ENCODE data around the gene DSCAM. TPM values are rescaled to one million over a fixed set of nuclear protein-coding genes. Genes with fewer than 3 reads are reported as not detected.

DSCAM gene
- total and polyA plus RNA-seq, 4 donors: 0.02 to 0.25 (median 0.09) TPM

- ATAC-seq (ENCODE audit: insufficient read depth, low FRiP score): no peak
- Histone ChIP-seq H3K9me3 (ENCODE audit: control insufficient read depth in 4 of 4, insufficient read depth in 3 of 4, low read length in 3 of 4) (no peaks in the 10 kb centered on the region), H3K9ac (ENCODE audit: insufficient read depth in 1 of 2, low read length in 2 of 2) (no peak overlapping the region), H3K36me3 (ENCODE audit: control insufficient read depth in 4 of 4, insufficient read depth in 4 of 4, low read length in 4 of 4) (no peaks in the 10 kb centered on the region), H3K4me3 (no peak overlapping the region), H3K27me3 (ENCODE audit: control insufficient read depth in 3 of 3, insufficient read depth in 3 of 3, low read length in 2 of 3) (no peaks in the 10 kb centered on the region), H3K27ac (ENCODE audit: low read depth in 1 of 2, low read length in 1 of 2) (no peak overlapping the region), H3K4me1 (ENCODE audit: control insufficient read depth in 5 of 5, insufficient read depth in 5 of 5, low read length in 5 of 5) (no peaks in the 10 kb centered on the region)
- DNase-seq: no peak
- TF ChIP-seq CTCF (IDR thresholded peaks at IDR 0.05; ENCODE audit: control extremely low read depth, extremely low read depth): no peak
- 95 to 96% methylated on average over 3 of the region's 3 CpGs for WGBS, 2 donors
Measured at GRCh38 chr21:40625991-40626390, 221.0 kb downstream of the DSCAM start.

GRCh38 chr21:40623528-40623927 lies 223.4 kb downstream of the DSCAM start:
- Histone ChIP-seq H3K36me3 (ENCODE audit: control insufficient read depth in 4 of 4, insufficient read depth in 4 of 4, low read length in 4 of 4) (no peaks in the 10 kb centered on the region), H3K4me1 (ENCODE audit: control insufficient read depth in 5 of 5, insufficient read depth in 5 of 5, low read length in 5 of 5) (no peaks in the 10 kb centered on the region), H3K4me3 (no peak overlapping the region), H3K9me3 (ENCODE audit: control insufficient read depth in 4 of 4, insufficient read depth in 3 of 4, low read length in 3 of 4) (peaks cover 0 to 2% (median 0%) of the 10 kb centered on the region in 4 donors), H3K9ac (ENCODE audit: insufficient read depth in 1 of 2, low read length in 2 of 2) (no peak overlapping the region), H3K27ac (ENCODE audit: low read depth in 1 of 2, low read length in 1 of 2) (no peak overlapping the region), H3K27me3 (ENCODE audit: control insufficient read depth in 3 of 3, insufficient read depth in 3 of 3, low read length in 2 of 3) (no peaks in the 10 kb centered on the region)
- ATAC-seq (ENCODE audit: insufficient read depth, low FRiP score) (no peak), DNase-seq (no peak)
- 60 to 73% methylated on average over 1 of the region's 1 CpG for WGBS, 2 donors
- TF ChIP-seq CTCF (IDR thresholded peaks at IDR 0.05; ENCODE audit: control extremely low read depth, extremely low read depth): no peak

- no peaks in the 10 kb centered on the region for H3K4me1 ChIP-seq (ENCODE audit: control insufficient read depth in 5 of 5, insufficient read depth in 5 of 5, low read length in 5 of 5)
- WGBS, 2 donors: 34 to 69% methylated on average over 4 of the region's 4 CpGs
Measured at GRCh38 chr21:40622531-40622930, 224.4 kb downstream of the DSCAM start.

More at GRCh38 chr21:40622531-40622930, 224.4 kb downstream of the DSCAM start:
- Histone ChIP-seq H3K9ac (ENCODE audit: insufficient read depth in 1 of 2, low read length in 2 of 2) (no peak overlapping the region), H3K4me3 (no peak overlapping the region), H3K9me3 (ENCODE audit: control insufficient read depth in 4 of 4, insufficient read depth in 3 of 4, low read length in 3 of 4) (peaks cover 0 to 2% (median 0%) of the 10 kb centered on the region in 4 donors), H3K27ac (ENCODE audit: low read depth in 1 of 2, low read length in 1 of 2) (no peak overlapping the region), H3K27me3 (ENCODE audit: control insufficient read depth in 3 of 3, insufficient read depth in 3 of 3, low read length in 2 of 3) (no peaks in the 10 kb centered on the region), H3K36me3 (ENCODE audit: control insufficient read depth in 4 of 4, insufficient read depth in 4 of 4, low read length in 4 of 4) (no peaks in the 10 kb centered on the region)
- ATAC-seq (ENCODE audit: insufficient read depth, low FRiP score) (no peak), DNase-seq (peak; percentile 40 to 69 (median 45))
- TF ChIP-seq CTCF (IDR thresholded peaks at IDR 0.05; ENCODE audit: control extremely low read depth, extremely low read depth): no peak

Measured in lung (tissue), 12 donors.